GM12878 (cell line): ENCODE measurements around the gene NUP93. TPM values are rescaled to one million over a fixed set of nuclear protein-coding genes. Genes with fewer than 3 reads are reported as not detected.

ENCODE experiments used
- ATAC-seq: fragments of 200-7000 bp; cut with Tn5 transposase; 3 replicates; pipeline ENCODE4 v1.9.1; 2020; ENCODE audit warnings: mild to moderate bottlenecking, moderate library complexity
- BruUV-seq: library from RNA; stranded (reverse); fragments of 400-500 nt; replicated peaks from 2 replicates; lab custom pipeline; 2021; lab: Mats Ljungman, UMichigan
- CTCF ChIA-PET: fragments of 300-600 bp; sonication (Branson Sonifier 250); formaldehyde crosslinking; extraction: SDS; loops from one replicate; lab custom pipeline; 2021; ENCODE audit warnings: inconsistent platforms; lab: Yijun Ruan, JAX
- POLR2A ChIA-PET: fragments of 350-600 bp; formaldehyde crosslinking; extraction: SDS; loops from one replicate; lab custom pipeline; 2021; ENCODE audit warnings: inconsistent platforms; lab: Charles Lee
- RAD21 ChIA-PET: fragments of 300-600 bp; sonication (Branson Sonifier 250); formaldehyde crosslinking; loops from one replicate; lab custom pipeline; 2023; ENCODE audit warnings: antibody characterized with exemption; ENCODE audit not compliant: unreplicated experiment; lab: Charles Lee
- SMC1A ChIA-PET: fragments of 300-600 bp; sonication (Branson Sonifier 250); formaldehyde crosslinking; loops from one replicate; lab custom pipeline; 2023; ENCODE audit not compliant: unreplicated experiment, uncharacterized antibody; lab: Charles Lee
- DNase-seq: peaks from one replicate; pipeline ENCODE4 v3.0.0-alpha.2; 2011; ENCODE audit warnings: low read depth, low spot score
- FAIRE-seq: peaks from 3 replicates; lab custom pipeline; 2011; peaks lifted over from hg19 to GRCh38; lab: Jason Lieb, UNC
- H2AFZ ChIP-seq: 2 replicates; pipeline ENCODE4 v1.6.0; 2011; ENCODE audit warnings: low read depth, low read length, control low read depth; ENCODE audit not compliant: control insufficient read depth
- H3K27ac ChIP-seq: 2 replicates; pipeline ENCODE4 v1.5.1; 2011; ENCODE audit warnings: control low read depth; ENCODE audit not compliant: control insufficient read depth, insufficient read depth
- H3K27me3 ChIP-seq, 2 experiments: replicated peaks in 1 of 2; 2 replicates each; pipeline versions ENCODE4 v1.6.0 to v1.6.1; 2011; ENCODE audit warnings: low read length in 1 of 2; ENCODE audit not compliant: control insufficient read depth in 2 of 2, insufficient read depth in 2 of 2
- H3K36me3 ChIP-seq, 2 experiments: 2 replicates each; pipeline ENCODE4 v1.5.1; 2011; ENCODE audit warnings: low read length in 1 of 2; ENCODE audit not compliant: control insufficient read depth in 2 of 2, insufficient read depth in 2 of 2
- H3K4me1 ChIP-seq: 2 replicates; pipeline ENCODE4 v1.6.1; 2011; ENCODE audit warnings: mild to moderate bottlenecking, low read length, moderate library complexity, mixed read lengths; ENCODE audit not compliant: control insufficient read depth, insufficient read depth
- H3K4me2 ChIP-seq: 2 replicates; pipeline ENCODE4 v1.6.0; 2011; ENCODE audit warnings: control low read depth; ENCODE audit not compliant: control insufficient read depth, insufficient read depth
- H3K4me3 ChIP-seq: fragments of 200-600 bp; sonication (generic); 2 replicates; pipeline ENCODE4 v1.5.1; 2016
- H3K79me2 ChIP-seq: 2 replicates; pipeline ENCODE4 v1.6.0; 2011; ENCODE audit warnings: low read length; ENCODE audit not compliant: control insufficient read depth, insufficient read depth
- H3K9ac ChIP-seq: 2 replicates; pipeline ENCODE4 v1.8.0; 2011; ENCODE audit warnings: low read length, control low read depth, mixed read lengths; ENCODE audit not compliant: control insufficient read depth, insufficient read depth
- H3K9me3 ChIP-seq: replicated peaks from 3 replicates; pipeline ENCODE4 v1.5.1; 2011; ENCODE audit warnings: mild to moderate bottlenecking, low read length; ENCODE audit not compliant: control insufficient read depth, insufficient read depth
- H4K20me1 ChIP-seq: 2 replicates; pipeline ENCODE4 v1.6.0; 2011; ENCODE audit not compliant: control insufficient read depth, insufficient read depth
- EZH2 ChIP-seq: IDR thresholded peaks from 2 replicates; pipeline ENCODE4 v1.6.1; 2012; ENCODE audit warnings: low read depth, mild to moderate bottlenecking, control low read depth, inconsistent platforms, low read length, borderline replicate concordance; ENCODE audit not compliant: control insufficient read depth
- KLF5 ChIP-seq: fragments of 450-650 bp; IDR thresholded peaks from 2 replicates; pipeline ENCODE4 v1.6.1; 2014; ENCODE audit warnings: mild to moderate bottlenecking; ENCODE audit not compliant: partially characterized antibody
- RFX5 ChIP-seq: IDR thresholded peaks from 2 replicates; pipeline ENCODE4 v1.6.1; 2011; ENCODE audit warnings: low read depth, low read length, improper control_type of control experiment
- SUPT20H ChIP-seq: IDR thresholded peaks from 2 replicates; pipeline ENCODE4 v1.6.1; 2011; ENCODE audit warnings: low read depth, mild to moderate bottlenecking, low read length, moderate library complexity, borderline replicate concordance; ENCODE audit not compliant: control insufficient read depth
- WGBS: methylation state at CpG from one replicate; pipeline ENCODE4 v1.1.6; 2016; ENCODE audit warnings: low lambda C conversion rate; ENCODE audit not compliant: insufficient replicate concordance, insufficient coverage; ENCODE audit errors: missing lambda C conversion rate; 5-methylcytosine and 5-hydroxymethylcytosine counted together
- in situ Hi-C: fragments of 300-500 bp; cut with MboI; formaldehyde crosslinking; loops from 9 replicates; pipeline ENCODE4 v1.14.3; 2018; ENCODE audit warnings: mixed read lengths
- intact Hi-C: fragments of 100-400 bp; cut with micrococcal nuclease; formaldehyde crosslinking; loops from one replicate; pipeline ENCODE4 v1.14.2; 2022; ENCODE audit not compliant: unreplicated experiment
- polyA plus RNA-seq, 11 experiments: library from polyadenylated mRNA; depleted of rRNA in 4 of 11; unstranded in 6 of 11; stranded (reverse) in 5 of 11; fragments of >200 nt; fragmentation: Nextera tagmentation in 4 of 11; fragmentation: Illumina TruSeq in 1 of 11; extraction: Ambion mirVana in 4 of 11; extraction: Trizol in 1 of 11; gene quantifications; 1 replicate in 1 of 11; 2 replicates in 10 of 11; pipeline versions ENCODE4 v1.2.1 to v1.2.3, GENCODE V29; 2011 to 2016; ENCODE audit warnings: inconsistent platforms in 2 of 11, missing spikeins in 2 of 11, low read depth in 1 of 11
- total RNA-seq, 4 experiments: library from RNA; depleted of rRNA in 3 of 4; stranded (reverse); fragments of >200 nt in 3 of 4; fragmentation: Illumina TruSeq in 1 of 4; extraction: Trizol in 1 of 4; gene quantifications; 2 replicates each; pipeline versions ENCODE4 v1.2.1 to v1.2.3, GENCODE V29; 2013 to 2021
- TF ChIP-seq, protein P1 (sequence below): fragments of 450-650 bp; IDR thresholded peaks from 2 replicates; pipeline ENCODE4 v1.6.1; 2017; ENCODE audit warnings: low read depth, mild to moderate bottlenecking, moderate library complexity
- TF ChIP-seq, protein P2 (sequence below): fragments of 450-650 bp; IDR thresholded peaks from 2 replicates; pipeline ENCODE4 v1.6.1; 2018; ENCODE audit warnings: borderline replicate concordance, mild to moderate bottlenecking; ENCODE audit not compliant: partially characterized antibody

The NUP93 gene
- total and polyA plus RNA-seq, 10 of the 15 experiments (the other 5 are each of a cell fraction or from before 2014, with no cell fraction given) = 82.2 to 175 (median 101) TPM

DNA sequence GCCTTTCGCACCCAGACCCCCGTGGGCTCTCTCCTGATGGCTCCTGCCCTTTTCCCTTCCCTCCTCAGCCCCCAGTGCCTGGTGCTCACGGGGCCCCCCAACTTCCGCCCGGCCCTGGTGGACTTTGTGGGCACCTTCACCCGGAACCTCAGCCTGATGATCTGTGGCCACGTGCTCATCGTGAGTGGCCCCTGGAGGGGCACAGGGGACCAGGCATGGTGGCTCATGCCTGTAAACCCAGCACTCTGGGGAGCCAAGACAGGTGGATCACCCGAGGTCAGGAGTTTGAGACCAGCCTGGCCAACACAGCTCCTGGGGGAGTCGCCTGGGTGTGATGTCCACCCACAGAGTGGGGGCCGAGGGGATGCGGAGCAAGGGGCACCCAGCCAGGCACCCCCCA, 156.4 kb downstream of the NUP93 start (continued):
- TF ChIP-seq, protein P1, sequence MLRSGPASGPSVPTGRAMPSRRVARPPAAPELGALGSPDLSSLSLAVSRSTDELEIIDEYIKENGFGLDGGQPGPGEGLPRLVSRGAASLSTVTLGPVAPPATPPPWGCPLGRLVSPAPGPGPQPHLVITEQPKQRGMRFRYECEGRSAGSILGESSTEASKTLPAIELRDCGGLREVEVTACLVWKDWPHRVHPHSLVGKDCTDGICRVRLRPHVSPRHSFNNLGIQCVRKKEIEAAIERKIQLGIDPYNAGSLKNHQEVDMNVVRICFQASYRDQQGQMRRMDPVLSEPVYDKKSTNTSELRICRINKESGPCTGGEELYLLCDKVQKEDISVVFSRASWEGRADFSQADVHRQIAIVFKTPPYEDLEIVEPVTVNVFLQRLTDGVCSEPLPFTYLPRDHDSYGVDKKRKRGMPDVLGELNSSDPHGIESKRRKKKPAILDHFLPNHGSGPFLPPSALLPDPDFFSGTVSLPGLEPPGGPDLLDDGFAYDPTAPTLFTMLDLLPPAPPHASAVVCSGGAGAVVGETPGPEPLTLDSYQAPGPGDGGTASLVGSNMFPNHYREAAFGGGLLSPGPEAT = no peak
- TF ChIP-seq EZH2 = no peak
- TF ChIP-seq, all 136 proteins: peak for 0

DNA sequence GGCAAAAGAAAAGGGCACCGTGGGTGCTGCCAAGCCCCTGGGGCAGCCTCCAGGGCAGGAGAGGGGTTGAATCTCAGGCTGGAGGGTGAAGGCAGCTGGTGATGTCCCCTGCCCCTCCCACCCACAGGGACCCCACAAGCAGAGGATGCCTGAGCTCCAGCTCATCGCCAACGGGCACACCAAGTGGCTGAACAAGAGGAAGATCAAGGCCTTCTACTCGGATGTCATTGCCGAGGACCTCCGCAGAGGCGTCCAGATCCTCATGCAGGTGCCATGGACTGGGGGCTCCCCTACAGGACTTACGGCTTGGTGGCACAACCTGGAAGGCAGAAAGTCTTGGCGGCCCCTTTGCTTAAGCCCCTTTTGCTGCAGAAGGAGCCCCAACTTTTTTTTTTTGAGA, 156.9 kb downstream of the NUP93 start:
- Histone ChIP-seq H3K27ac (no peak overlapping the region), H3K9me3 (no peaks in the 10 kb centered on the region), H3K79me2 (no peaks in the 10 kb centered on the region), H2AFZ (no peak overlapping the region), H3K27me3 (no peaks in the 10 kb centered on the region), H3K4me2 (no peak overlapping the region), H4K20me1 (no peaks in the 10 kb centered on the region), H3K9ac (no peak overlapping the region), H3K36me3 (no peaks in the 10 kb centered on the region), H3K4me1 (peaks cover 8% of the 10 kb centered on the region)
- ChIA-PET SMC1A (no interaction called here), CTCF (no interaction called here)
- no TSS peak for BruUV-seq
- in situ Hi-C loops = no loop called here
- no peak for DNase-seq
- no peak for TF ChIP-seq RFX5
- TF ChIP-seq, protein P2, sequence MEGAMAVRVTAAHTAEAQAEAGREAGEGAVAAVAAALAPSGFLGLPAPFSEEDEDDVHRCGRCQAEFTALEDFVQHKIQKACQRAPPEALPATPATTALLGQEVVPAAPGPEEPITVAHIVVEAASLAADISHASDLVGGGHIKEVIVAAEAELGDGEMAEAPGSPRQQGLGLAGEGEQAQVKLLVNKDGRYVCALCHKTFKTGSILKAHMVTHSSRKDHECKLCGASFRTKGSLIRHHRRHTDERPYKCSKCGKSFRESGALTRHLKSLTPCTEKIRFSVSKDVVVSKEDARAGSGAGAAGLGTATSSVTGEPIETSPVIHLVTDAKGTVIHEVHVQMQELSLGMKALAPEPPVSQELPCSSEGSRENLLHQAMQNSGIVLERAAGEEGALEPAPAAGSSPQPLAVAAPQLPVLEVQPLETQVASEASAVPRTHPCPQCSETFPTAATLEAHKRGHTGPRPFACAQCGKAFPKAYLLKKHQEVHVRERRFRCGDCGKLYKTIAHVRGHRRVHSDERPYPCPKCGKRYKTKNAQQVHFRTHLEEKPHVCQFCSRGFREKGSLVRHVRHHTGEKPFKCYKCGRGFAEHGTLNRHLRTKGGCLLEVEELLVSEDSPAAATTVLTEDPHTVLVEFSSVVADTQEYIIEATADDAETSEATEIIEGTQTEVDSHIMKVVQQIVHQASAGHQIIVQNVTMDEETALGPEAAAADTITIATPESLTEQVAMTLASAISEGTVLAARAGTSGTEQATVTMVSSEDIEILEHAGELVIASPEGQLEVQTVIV = no peak
- TF ChIP-seq SUPT20H = no peak
- no peak for TF ChIP-seq KLF5
- TF ChIP-seq, all 136 proteins: peak for 0
- POLR2A ChIA-PET = interaction anchor here (0.9 kb wide), 1 partner anchor 41 kb away, joined by 3 read pairs; no protein-coding TSS in a partner anchor
- no peak overlapping the region for H3K4me3 ChIP-seq
- ATAC-seq (no peak), FAIRE-seq (no peak)
- WGBS = 77% methylated on average over 9 of the region's 9 CpGs
- RAD21 ChIA-PET = no interaction called here
- intact Hi-C loops = no loop called here
